Erythroblast (primary cell): ENCODE data around the gene OTUD4.
"Not testable (repeated sequence)": the region's sequence is repeated elsewhere in the genome, so short reads cannot be mapped to it uniquely, and the experiment has no call there.

Experiments used
- DNase-seq, 2 experiments: peaks; one replicate each; lab custom pipeline; 2025; lab: John Stamatoyannopoulos, UW
- GATA1 ChIP-seq: IDR thresholded peaks from 2 replicates; pipeline ENCODE4 v1.6.1; 2011; ENCODE audit warnings: low read depth, mild to moderate bottlenecking, control low read depth, low read length, moderate library complexity
- POLR2A ChIP-seq: IDR thresholded peaks from 2 replicates; pipeline ENCODE4 v1.6.1; 2011; ENCODE audit warnings: mild to moderate bottlenecking, low read length

Gene OTUD4

GRCh38 chr4:145180298-145181090, at the start of gene OTUD4:
Gene OTUD4 (minus strand): TSS chr4:145180589. CDS start chr4:145179973, 616 bp downstream.
- peak; percentile 88 for TF ChIP-seq POLR2A
- TF ChIP-seq GATA1 = no peak
- peak; percentile 97 to 98 for DNase-seq

DNA sequence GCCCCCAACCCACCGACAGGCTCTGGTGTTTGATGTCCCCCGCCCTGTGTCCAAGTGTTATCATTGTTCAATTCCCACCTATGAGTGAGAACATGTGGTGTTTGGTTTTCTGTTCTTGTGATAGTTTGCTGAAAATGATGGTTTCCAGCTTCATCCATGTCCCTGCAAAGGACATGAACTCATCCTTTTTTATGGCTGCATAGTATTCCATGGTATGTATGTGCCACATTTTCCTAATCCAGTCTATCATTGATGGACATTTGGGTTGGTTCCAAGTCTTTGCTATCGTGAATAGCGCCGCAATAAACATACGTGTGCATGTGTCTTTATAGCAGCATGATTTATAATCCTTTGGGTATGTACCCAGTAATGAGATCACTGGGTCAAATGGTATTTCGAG, 42.8 kb upstream of the OTUD4 start:
- not testable (repeated sequence) for DNase-seq

DNA sequence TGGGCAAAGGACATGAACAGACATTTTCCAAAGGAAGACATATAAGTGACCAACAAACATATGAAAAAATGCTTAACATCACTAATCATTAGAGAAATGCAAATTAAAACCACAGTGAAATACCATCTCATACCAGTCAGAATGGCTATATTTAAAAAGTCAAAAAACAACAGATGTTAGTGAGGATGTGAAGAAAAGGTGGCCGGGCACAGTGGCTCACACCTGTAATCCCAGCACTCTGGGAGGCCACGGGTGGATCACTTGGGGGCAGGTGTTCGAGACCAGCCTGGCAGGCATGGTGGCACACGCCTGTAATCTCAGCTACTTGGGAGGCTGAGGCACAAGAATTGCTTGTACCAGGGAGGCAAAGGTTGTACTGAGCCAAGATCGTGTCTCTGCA, 41.1 kb upstream of the OTUD4 start:
- DNase-seq = not testable (repeated sequence)

DNA sequence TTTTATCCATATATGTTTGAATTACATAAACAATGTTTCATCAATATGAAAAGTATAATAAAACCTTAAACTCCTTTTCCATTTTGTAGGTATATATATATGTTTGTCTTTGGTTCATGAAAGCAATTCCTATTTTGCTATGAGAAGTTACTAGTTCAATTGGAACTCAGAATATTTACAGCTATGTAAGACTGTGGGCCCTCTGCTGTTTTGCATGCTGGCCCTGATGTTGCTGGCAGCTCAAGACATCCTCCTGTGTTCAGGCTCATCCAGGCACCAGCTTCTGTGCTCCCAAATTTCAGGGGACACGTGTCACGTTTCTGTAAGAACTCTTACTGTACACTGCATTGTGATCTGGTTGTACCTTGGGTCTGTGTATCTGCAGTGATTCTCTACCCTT, 38.7 kb upstream of the OTUD4 start:
- DNase-seq = no peak
- TF ChIP-seq GATA1 (no peak), POLR2A (no peak)

GRCh38 chr4:145218251-145218650, 37.9 kb upstream of the OTUD4 start:
- TF ChIP-seq POLR2A = no peak
- TF ChIP-seq GATA1 = no peak
- no peak for DNase-seq

DNA sequence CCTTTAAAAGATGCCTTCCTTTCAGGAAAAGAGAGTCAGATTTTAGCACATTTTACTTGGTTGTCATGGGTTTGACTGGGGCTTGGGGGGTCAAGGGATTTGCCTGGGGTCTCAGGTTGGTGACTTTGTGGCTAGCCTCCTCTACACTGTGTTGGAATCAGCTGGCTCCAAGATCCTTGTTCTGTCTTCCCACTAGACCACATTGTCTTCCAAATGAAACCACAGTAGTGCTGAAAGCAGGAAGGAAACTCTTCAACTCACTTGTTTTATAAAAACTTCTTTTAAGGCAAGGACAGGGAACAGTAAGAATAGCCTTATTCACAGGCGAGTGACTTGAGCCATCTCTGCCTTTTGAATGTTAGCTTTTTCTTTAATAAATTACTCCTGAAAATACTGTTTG, 37.0 kb upstream of the OTUD4 start:
- no peak for TF ChIP-seq GATA1
- TF ChIP-seq POLR2A = no peak
- DNase-seq = no peak

GRCh38 chr4:145216535-145216934, 36.1 kb upstream of the OTUD4 start:
- TF ChIP-seq GATA1 = no peak
- no peak for TF ChIP-seq POLR2A
- DNase-seq = peak; percentile 19 to 23

- TF ChIP-seq GATA1 (no peak), POLR2A (no peak)
- DNase-seq = no peak
Measured at GRCh38 chr4:145213245-145213644, 32.9 kb upstream of the OTUD4 start.

DNA sequence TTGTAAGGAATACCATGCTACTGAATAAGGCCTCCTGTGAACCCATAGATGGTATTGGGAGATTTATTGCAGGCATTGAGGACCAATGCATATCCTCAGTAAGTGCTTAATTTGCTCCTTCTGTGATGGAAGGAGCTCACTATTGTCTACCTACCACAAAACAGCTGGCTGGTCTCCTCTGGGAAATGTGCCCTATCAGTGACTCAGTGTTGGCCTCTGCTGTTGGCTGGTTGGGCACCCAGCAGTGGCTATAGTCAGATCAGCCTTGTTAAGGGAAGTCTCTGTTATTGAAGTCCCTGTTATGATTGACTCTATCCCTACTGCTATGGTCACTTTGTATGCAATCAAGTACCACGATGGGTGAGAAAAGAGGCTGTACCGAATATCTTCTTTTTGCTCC, 27.5 kb upstream of the OTUD4 start:
- no peak for TF ChIP-seq POLR2A
- no peak for TF ChIP-seq GATA1
- DNase-seq = no peak

DNA sequence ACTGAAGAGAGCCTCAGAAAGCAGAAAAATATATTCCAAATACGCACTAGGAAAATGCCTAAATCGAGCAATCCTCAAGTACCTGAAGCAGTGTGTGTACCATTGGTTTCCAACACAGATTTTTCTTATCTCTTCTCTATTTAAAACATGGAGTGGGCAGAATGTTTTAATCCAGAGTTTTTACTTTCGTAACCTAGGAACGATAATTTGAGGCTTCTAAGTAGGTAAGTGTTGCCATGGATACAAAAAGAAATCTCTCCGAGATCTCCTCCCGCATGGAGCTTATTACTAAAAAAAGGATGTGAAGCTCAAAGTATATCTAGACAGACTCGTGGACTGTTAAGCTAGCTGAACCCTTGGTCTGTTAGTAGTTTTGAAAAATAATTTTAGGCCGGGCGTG, 23.0 kb upstream of the OTUD4 start:
- DNase-seq = no peak
- no peak for TF ChIP-seq GATA1
- TF ChIP-seq POLR2A = no peak

- TF ChIP-seq POLR2A (no peak), GATA1 (no peak)
- DNase-seq = no peak
Measured at GRCh38 chr4:145200366-145200765, 20.0 kb upstream of the OTUD4 start.

DNA sequence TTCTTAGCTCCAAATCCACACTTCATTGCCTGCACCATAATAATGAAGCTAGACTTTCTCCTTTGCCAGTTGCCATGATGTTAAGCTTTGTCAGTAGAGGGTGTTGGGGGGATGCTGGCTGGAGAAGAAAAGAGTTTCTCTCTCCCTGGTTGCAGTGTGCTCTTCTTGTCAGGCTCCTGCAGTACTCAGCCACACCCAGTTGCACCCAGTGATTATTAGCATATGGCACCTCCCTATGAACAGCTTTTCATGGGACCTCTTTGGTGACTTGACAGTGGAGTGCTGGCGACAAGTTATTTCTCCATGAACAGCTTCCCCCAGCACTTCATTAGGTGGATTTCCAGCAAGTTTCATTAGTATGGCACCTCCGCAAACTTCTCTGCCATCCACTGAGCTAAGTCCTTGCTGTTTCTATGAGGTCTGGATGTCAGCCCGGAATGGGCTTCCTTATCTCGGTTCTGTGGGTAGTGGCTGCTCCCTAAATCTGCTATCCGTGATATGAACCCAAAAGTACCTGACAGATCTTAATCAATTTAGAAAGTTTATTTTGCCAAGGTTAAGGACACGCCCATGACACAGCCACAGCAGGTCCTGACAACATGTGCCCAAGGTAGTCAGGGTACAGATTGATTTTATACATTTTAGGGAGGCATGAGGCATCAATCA, 18.8 kb upstream of the OTUD4 start:
- DNase-seq = peak; percentile 64 to 81
- TF ChIP-seq POLR2A (no peak), GATA1 (no peak)

DNA sequence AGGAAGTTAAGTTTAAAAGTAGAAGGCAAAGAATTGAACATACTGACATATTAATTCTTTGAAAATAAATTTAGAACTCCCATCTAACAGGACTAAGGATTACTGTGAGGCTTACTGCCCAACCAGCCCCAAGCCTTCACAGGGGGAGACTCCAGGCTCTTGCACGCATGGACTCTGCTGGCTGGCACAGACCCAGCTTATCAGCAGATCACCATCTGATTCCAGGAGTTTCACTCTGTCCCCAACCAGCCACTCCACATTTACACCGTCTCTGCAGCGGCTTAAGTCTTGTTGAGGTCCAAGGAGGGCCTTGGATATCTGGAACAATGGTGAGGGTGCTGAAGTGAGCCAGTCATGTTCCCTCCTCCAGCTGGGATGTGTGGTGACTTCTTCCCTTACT, 16.4 kb upstream of the OTUD4 start:
- TF ChIP-seq GATA1 (no peak), POLR2A (no peak)
- DNase-seq = peak; percentile 31 to 57

DNA sequence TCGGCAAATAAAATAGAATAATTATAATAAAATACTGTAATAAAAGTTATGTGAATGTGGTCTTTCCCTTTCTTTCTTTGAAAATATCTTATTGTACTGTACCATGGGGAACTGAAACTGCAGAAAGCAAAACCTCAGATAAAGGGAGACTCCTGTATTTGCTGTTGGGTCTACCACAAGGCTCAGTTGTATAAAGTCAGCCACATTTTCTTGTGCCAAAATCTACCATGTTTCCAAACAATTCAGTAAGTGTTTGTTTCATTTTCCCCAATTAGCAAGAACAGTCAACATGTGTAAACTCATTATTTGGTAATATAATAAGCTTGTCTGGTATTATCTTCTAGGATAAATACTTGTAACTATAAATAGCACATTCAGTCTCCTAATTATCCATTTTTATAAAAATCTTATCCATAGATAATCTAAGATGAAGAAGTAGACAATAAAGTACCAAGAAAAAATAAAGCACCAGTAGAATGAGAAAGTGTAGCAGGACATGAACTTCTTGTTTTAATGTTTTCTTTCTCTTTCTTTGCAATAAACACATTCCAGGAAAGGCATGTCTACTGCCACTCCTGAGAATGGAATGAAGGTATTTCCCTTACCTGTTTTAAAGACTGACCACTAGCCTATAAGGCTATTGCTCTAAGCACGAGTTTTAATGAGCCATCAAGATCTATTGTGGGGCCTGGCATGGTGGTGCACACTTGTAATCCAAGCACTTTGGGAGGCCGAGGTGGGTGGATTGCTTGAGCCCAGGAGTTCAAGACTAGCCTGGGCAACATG, 15.0 kb upstream of the OTUD4 start:
- no peak for DNase-seq
- no peak for TF ChIP-seq POLR2A
- no peak for TF ChIP-seq GATA1
